ENCODE data around the gene POLR1G. TPM values are rescaled to one million over a fixed set of nuclear protein-coding genes. Genes with fewer than 3 reads are reported as not detected.
"Not testable (repeated sequence)": the region's sequence is repeated elsewhere in the genome, so short reads cannot be mapped to it uniquely, and the experiment has no call there.

The POLR1G gene
- total RNA-seq, 5 donors from 2014 or later (not counting 1 experiment from before 2014, with no cell fraction given), result 0.82 to 6.2 (median 5.0) TPM

- peak overlapping the region; percentile 94 to 99 (median 94) for H3K4me3 Mint-ChIP-seq
- no peaks in the 10 kb centered on the region for H3K9me3 Mint-ChIP-seq
- ATAC-seq (replicated peaks in 1 of 4) (peak; percentile 75 to 80 (median 78)), DNase-seq (peak in 26 of 35 experiments; percentile 45 to 84 (median 70))
- H3K27ac Mint-ChIP-seq, result peak overlapping the region; percentile 93 to 94
- peaks cover 29 to 61% (median 50%) of the 10 kb centered on the region in 3 donors for H3K4me1 Mint-ChIP-seq
- Histone ChIP-seq H3K4me1 (ENCODE audit: control insufficient read depth in 1 of 2, extremely low read depth in 1 of 2, insufficient read depth in 2 of 2, low read length in 2 of 2) (peaks cover 17 to 60% of the 10 kb centered on the region in 2 experiments), H3K9me3 (no peaks in the 10 kb centered on the region), H3K36me3 (ENCODE audit: control insufficient read depth in 2 of 2, extremely low read depth in 1 of 2, insufficient read depth in 1 of 2, low read length in 1 of 2) (peaks cover 4 to 15% of the 10 kb centered on the region in 2 donors), H3K27me3 (replicated peaks in 1 of 2; ENCODE audit: control insufficient read depth in 2 of 2, extremely low read depth in 1 of 2, insufficient read depth in 2 of 2, low read length in 1 of 2) (peaks cover 0 to 3% of the 10 kb centered on the region in 2 experiments), H3K27ac (ENCODE audit: low read length) (peak overlapping the region; percentile 83), H3K4me3 (ENCODE audit: control insufficient read depth in 1 of 2, extremely low read depth in 1 of 2, low read length in 1 of 2) (peak overlapping the region; percentile 71 to 78)
- CTCF ChIA-PET, result no interaction called here
- POLR2A ChIA-PET, result no interaction called here
- WGBS (ENCODE audit: insufficient coverage), result 18% methylated on average over 17 of the region's 20 CpGs
- H3K36me3 Mint-ChIP-seq, result peaks cover 11% of the 10 kb centered on the region
- peaks cover 0 to 2% of the 10 kb centered on the region in 2 donors for H3K27me3 Mint-ChIP-seq
Measured at GRCh38 chr19:45423033-45423588, 16.7 kb downstream of the POLR1G start.

DNA sequence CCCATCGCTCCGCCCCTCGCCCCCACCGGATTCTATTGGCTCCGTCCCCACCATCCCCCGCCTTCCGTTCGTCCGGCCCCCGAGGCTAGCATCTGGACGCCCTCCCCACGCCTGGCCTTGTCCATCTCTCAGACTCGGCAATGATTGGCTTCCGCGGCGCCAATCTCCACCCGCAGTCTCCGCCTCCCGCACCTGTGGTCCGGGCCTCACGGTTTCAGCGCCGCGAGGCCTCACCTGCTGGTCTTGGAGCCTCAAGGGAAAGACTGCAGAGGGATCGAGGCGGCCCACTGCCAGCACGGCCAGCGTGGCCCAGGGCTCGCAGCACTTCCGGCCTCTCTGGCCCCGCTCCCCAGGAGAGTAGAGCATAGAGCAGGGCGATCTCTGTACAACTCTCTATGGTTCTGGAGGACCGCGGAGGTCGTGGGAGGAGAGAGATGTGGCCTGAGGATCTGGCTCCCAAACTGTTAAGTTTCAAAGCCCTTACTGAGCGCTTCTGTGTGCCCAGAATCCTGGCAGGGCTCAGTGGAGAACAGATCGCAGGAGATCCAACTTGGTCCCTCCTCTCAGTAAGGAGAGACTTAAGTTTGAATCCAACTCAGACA is 17.2 kb downstream of the POLR1G start, which contains the start of gene ERCC1:
ERCC1 (minus strand) TSS at position 329 of the 602 bp plus-strand sequence. CDS start 543 bp downstream, outside the sequence.
- Histone ChIP-seq H3K4me1 (ENCODE audit: control insufficient read depth in 1 of 2, extremely low read depth in 1 of 2, insufficient read depth in 2 of 2, low read length in 2 of 2) (peaks cover 16 to 66% of the 10 kb centered on the region in 2 experiments), H3K27ac (ENCODE audit: low read length) (peak within 1 kb of the TSS; percentile 83), H3K36me3 (ENCODE audit: control insufficient read depth in 2 of 2, extremely low read depth in 1 of 2, insufficient read depth in 1 of 2, low read length in 1 of 2) (peaks cover 3 to 14% of the 10 kb centered on the region in 2 donors), H3K4me3 (ENCODE audit: control insufficient read depth in 1 of 2, extremely low read depth in 1 of 2, low read length in 1 of 2) (peak within 1 kb of the TSS; percentile 71 to 78), H3K9me3 (no peaks in the 10 kb centered on the region), H3K27me3 (replicated peaks in 1 of 2; ENCODE audit: control insufficient read depth in 2 of 2, extremely low read depth in 1 of 2, insufficient read depth in 2 of 2, low read length in 1 of 2) (peaks cover 0 to 8% of the 10 kb centered on the region in 2 experiments)
- DNase-seq (peak in 15 of 35 experiments; percentile 17 to 78 (median 61)), ATAC-seq (replicated peaks in 1 of 4) (peak; percentile 63 to 84 (median 77))
- peaks cover 9% of the 10 kb centered on the region for H3K36me3 Mint-ChIP-seq
- 1% methylated on average over 32 of the region's 37 CpGs for WGBS (ENCODE audit: insufficient coverage)
- ChIA-PET CTCF (interaction anchor here in 1 of 2 donors (1.2 kb wide), 1 partner anchor 71 kb away, joined by 3 read pairs; no protein-coding TSS in a partner anchor), POLR2A (no interaction called here)
- peaks cover 29 to 61% (median 51%) of the 10 kb centered on the region in 3 donors for H3K4me1 Mint-ChIP-seq
- peak within 1 kb of the TSS; percentile 93 to 94 for H3K27ac Mint-ChIP-seq
- peaks cover 4 to 5% of the 10 kb centered on the region in 2 donors for H3K27me3 Mint-ChIP-seq
- H3K4me3 Mint-ChIP-seq, result peak within 1 kb of the TSS; percentile 94 to 99 (median 94)
- H3K9me3 Mint-ChIP-seq, result no peaks in the 10 kb centered on the region

- H3K9me3 Mint-ChIP-seq, result no peaks in the 10 kb centered on the region
- peak in 1 of 35 experiments; percentile 49 for DNase-seq
- H3K4me1 Mint-ChIP-seq, result peaks cover 29 to 54% (median 48%) of the 10 kb centered on the region in 3 donors
Measured at GRCh38 chr19:45424191-45425058, 18.0 kb downstream of the POLR1G start.

DNA sequence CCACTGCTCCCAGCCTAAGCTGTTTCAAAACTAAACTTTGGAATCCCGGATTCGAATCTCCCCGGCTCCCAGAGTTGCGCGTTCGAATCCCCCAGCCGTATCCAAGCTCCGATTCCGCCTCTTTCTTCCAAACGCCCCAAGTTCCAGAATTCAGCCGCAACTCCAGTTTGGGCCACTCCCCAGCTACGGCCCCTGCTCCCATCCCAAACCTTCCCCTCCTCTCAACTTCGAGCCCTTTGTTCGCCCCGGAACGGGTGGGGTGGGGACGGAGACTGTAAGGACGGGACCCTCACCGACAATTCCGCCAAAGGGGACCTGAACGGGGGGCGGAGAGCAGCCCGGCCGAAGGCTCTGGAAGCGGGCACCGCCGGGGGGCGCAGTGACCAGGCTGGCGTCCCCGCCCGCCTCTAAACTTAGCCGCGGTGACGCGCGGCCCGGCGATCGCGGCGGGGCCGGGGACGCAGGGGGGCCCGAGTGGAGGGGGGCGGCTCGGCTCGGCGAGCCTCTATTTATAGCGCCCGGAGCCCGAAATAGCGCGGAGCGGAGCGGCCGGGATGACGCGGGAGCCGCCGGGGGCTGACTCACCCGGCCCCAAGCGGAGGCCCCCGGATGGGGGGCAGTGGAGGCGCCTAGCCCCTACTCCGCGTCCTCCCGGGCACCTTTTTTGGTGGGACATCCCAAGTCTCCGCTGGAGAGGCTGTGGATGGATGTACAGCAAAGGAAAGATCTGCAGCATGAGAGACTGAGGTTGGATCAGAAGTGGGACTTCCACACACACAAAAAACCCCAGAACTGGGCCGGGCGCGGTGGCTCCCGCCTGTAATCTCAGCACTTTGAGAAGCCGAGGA is 22.2 kb downstream of the POLR1G start:
- DNase-seq (peak in 1 of 35 experiments; percentile 38), ATAC-seq (replicated peaks in 1 of 4) (no peak)
- ChIA-PET POLR2A (no interaction called here), CTCF (interaction anchor here in 1 of 2 donors (0.8 to 1.2 kb wide), 2 partner anchors 50 to 76 kb away, joined by 3 to 10 read pairs; no protein-coding TSS in a partner anchor)
- Histone ChIP-seq H3K27ac (ENCODE audit: low read length) (no peak overlapping the region), H3K9me3 (no peaks in the 10 kb centered on the region), H3K4me3 (ENCODE audit: control insufficient read depth in 1 of 2, extremely low read depth in 1 of 2, low read length in 1 of 2) (peak overlapping the region; percentile 41 to 46), H3K27me3 (replicated peaks in 1 of 2; ENCODE audit: control insufficient read depth in 2 of 2, extremely low read depth in 1 of 2, insufficient read depth in 2 of 2, low read length in 1 of 2) (peaks cover 0 to 12% of the 10 kb centered on the region in 2 experiments), H3K4me1 (ENCODE audit: control insufficient read depth in 1 of 2, extremely low read depth in 1 of 2, insufficient read depth in 2 of 2, low read length in 2 of 2) (peaks cover 0 to 30% of the 10 kb centered on the region in 2 experiments), H3K36me3 (ENCODE audit: control insufficient read depth in 2 of 2, extremely low read depth in 1 of 2, insufficient read depth in 1 of 2, low read length in 1 of 2) (no peaks in the 10 kb centered on the region)
- 4% methylated on average over 64 of the region's 73 CpGs for WGBS (ENCODE audit: insufficient coverage)
- Mint-ChIP-seq H3K27ac (no peak overlapping the region), H3K4me1 (peaks cover 11 to 26% (median 23%) of the 10 kb centered on the region in 3 donors), H3K27me3 (peaks cover 4 to 5% of the 10 kb centered on the region in 2 donors), H3K4me3 (peak overlapping the region; percentile 69 to 75 (median 71)), H3K36me3 (no peaks in the 10 kb centered on the region), H3K9me3 (no peaks in the 10 kb centered on the region)

More at GRCh38 chr19:45424191-45425058, 18.0 kb downstream of the POLR1G start:
- POLR2A ChIA-PET, result interaction anchor here in 1 of 2 donors (0.7 kb wide), 1 partner anchor 55 kb away, joined by 8 read pairs; no protein-coding TSS in a partner anchor
- H3K27ac ChIP-seq (ENCODE audit: low read length), result peak overlapping the region; percentile 83
- peak overlapping the region; percentile 93 to 94 for H3K27ac Mint-ChIP-seq
- WGBS (ENCODE audit: insufficient coverage), result 8% methylated on average over 12 of the region's 24 CpGs
- H3K27me3 Mint-ChIP-seq, result peaks cover 4 to 5% of the 10 kb centered on the region in 2 donors
- peak overlapping the region in 1 of 2 donors; percentile 78 for H3K4me3 ChIP-seq (ENCODE audit: control insufficient read depth in 1 of 2, extremely low read depth in 1 of 2, low read length in 1 of 2)
- H3K4me3 Mint-ChIP-seq, result peak overlapping the region; percentile 94 to 99 (median 94)
- CTCF ChIA-PET, result interaction anchor here (1.0 to 1.2 kb wide), 3 partner anchors 54 to 70 kb away, joined by 3 to 7 read pairs (median 6); no protein-coding TSS in a partner anchor
- H3K9me3 ChIP-seq, result no peaks in the 10 kb centered on the region
- peaks cover 7% of the 10 kb centered on the region for H3K36me3 Mint-ChIP-seq
- H3K27me3 ChIP-seq (replicated peaks in 1 of 2; ENCODE audit: control insufficient read depth in 2 of 2, extremely low read depth in 1 of 2, insufficient read depth in 2 of 2, low read length in 1 of 2), result peaks cover 0 to 12% of the 10 kb centered on the region in 2 experiments
- H3K4me1 ChIP-seq (ENCODE audit: control insufficient read depth in 1 of 2, extremely low read depth in 1 of 2, insufficient read depth in 2 of 2, low read length in 2 of 2), result peaks cover 9 to 64% of the 10 kb centered on the region in 2 experiments
- H3K36me3 ChIP-seq (ENCODE audit: control insufficient read depth in 2 of 2, extremely low read depth in 1 of 2, insufficient read depth in 1 of 2, low read length in 1 of 2), result peaks cover 3 to 10% of the 10 kb centered on the region in 2 donors
- peak in 2 of 4 experiments; percentile 25 to 27 for ATAC-seq (replicated peaks in 1 of 4)

DNA sequence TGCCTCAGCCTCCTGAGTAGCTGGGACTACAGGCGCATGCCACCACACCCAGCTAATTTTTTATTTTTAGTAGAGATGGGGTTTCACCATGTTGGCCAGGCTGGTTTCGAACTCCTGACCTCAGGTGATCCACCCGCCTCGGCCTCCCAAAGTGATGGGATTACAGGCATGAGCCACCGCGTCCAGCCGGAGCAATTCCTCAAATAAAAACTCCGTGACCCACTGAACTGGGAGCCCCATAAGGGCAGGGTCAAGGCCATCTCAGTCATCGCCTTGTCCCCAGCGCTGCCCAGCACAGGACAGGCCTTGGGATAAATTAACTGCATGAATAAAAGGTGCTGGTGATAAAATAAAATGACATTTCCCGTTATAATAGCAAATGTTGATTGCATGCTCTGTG is 23.5 kb downstream of the POLR1G start:
- H3K9me3 ChIP-seq; DNase-seq; H3K9me3 Mint-ChIP-seq; H3K36me3 Mint-ChIP-seq; H3K27ac ChIP-seq (ENCODE audit: low read length); POLR2A ChIA-PET; H3K36me3 ChIP-seq (ENCODE audit: control insufficient read depth in 2 of 2, extremely low read depth in 1 of 2, insufficient read depth in 1 of 2, low read length in 1 of 2); H3K4me3 ChIP-seq (ENCODE audit: control insufficient read depth in 1 of 2, extremely low read depth in 1 of 2, low read length in 1 of 2); ATAC-seq (replicated peaks in 1 of 4); H3K27me3 Mint-ChIP-seq; H3K27ac Mint-ChIP-seq: not testable (repeated sequence)
- CTCF ChIA-PET, result interaction anchor here in 1 of 2 donors (0.9 kb wide), 1 partner anchor 49 kb away, joined by 3 read pairs; no protein-coding TSS in a partner anchor
- H3K4me1 Mint-ChIP-seq, result peaks cover 0 to 15% (median 12%) of the 10 kb centered on the region in 3 donors
- peaks cover 0 to 20% of the 10 kb centered on the region in 2 experiments for H3K4me1 ChIP-seq (ENCODE audit: control insufficient read depth in 1 of 2, extremely low read depth in 1 of 2, insufficient read depth in 2 of 2, low read length in 2 of 2)
- WGBS (ENCODE audit: insufficient coverage), result 96% methylated on average over 9 of the region's 11 CpGs
- H3K4me3 Mint-ChIP-seq, result peak overlapping the region in 1 of 3 donors; percentile 42
- H3K27me3 ChIP-seq (replicated peaks in 1 of 2; ENCODE audit: control insufficient read depth in 2 of 2, extremely low read depth in 1 of 2, insufficient read depth in 2 of 2, low read length in 1 of 2), result peaks cover 0 to 12% of the 10 kb centered on the region in 2 experiments
